Epithelial cell of esophagus (primary cell): ENCODE measurements around the gene ACAD11.

ENCODE experiments used
- DNase-seq: peaks from one replicate; pipeline ENCODE4 v3.0.0; 2010; ENCODE audit warnings: low read depth
- H3K4me3 ChIP-seq: 2 replicates; pipeline ENCODE4 v1.5.1; 2011; ENCODE audit warnings: mild to moderate bottlenecking, low read length, control low read depth
- TF ChIP-seq, protein P1 (sequence below): IDR thresholded peaks from 2 replicates; pipeline ENCODE4 v1.5.1; 2011; ENCODE audit warnings: low read depth, mild to moderate bottlenecking, low read length, control low read depth, inconsistent platforms; ENCODE audit not compliant: insufficient read depth; ENCODE audit errors: missing control alignments

ACAD11 gene

GRCh38 chr3:132595014-132595413, 64.6 kb downstream of the ACAD11 start:
- TF ChIP-seq, protein P1, sequence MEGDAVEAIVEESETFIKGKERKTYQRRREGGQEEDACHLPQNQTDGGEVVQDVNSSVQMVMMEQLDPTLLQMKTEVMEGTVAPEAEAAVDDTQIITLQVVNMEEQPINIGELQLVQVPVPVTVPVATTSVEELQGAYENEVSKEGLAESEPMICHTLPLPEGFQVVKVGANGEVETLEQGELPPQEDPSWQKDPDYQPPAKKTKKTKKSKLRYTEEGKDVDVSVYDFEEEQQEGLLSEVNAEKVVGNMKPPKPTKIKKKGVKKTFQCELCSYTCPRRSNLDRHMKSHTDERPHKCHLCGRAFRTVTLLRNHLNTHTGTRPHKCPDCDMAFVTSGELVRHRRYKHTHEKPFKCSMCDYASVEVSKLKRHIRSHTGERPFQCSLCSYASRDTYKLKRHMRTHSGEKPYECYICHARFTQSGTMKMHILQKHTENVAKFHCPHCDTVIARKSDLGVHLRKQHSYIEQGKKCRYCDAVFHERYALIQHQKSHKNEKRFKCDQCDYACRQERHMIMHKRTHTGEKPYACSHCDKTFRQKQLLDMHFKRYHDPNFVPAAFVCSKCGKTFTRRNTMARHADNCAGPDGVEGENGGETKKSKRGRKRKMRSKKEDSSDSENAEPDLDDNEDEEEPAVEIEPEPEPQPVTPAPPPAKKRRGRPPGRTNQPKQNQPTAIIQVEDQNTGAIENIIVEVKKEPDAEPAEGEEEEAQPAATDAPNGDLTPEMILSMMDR = no peak
- peak; percentile 85 for DNase-seq
- H3K4me3 ChIP-seq = no peak overlapping the region

DNA sequence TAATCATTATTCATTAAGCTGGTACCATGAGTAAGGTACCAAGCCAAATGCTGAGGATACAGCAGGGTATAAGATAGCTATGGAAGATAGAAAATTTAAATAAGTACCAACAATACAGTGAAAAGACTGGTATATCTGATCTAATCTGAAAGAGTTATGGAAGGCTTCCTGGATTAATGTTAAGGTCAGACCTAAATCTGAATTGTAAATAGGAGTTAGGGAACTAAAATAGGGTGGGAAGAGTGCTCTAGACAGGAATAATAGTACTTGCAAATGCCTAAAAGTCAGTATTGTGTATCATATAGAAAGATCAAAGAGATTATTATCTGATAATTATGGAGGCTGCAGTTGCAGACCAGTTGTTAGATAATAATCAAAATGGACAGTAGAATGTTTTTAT, 65.1 kb downstream of the ACAD11 start:
- H3K4me3 ChIP-seq = no peak overlapping the region
- TF ChIP-seq, protein P1 = no peak
- DNase-seq = no peak

DNA sequence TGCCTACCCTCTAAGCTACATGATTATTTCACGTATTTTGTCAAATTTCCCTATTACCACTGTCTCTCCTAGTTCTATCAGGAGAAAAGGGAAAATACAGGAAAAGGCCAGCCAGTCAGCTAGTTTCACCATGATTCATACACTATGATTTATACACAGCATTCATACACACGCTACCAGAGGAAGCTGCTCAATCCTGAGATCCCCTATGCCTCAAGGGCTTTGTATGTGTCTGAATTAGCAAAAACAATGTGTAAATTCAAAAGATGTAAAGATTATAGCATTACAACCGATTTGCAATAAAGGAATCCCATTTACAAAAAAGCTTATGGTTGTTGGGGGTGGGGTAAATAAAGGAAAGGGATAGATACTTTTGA, 65.7 kb downstream of the ACAD11 start:
- TF ChIP-seq, protein P1 = no peak
- peak; percentile 90 for DNase-seq
- no peak overlapping the region for H3K4me3 ChIP-seq

GRCh38 chr3:132593241-132593946, 66.2 kb downstream of the ACAD11 start:
- TF ChIP-seq, protein P1 = no peak
- H3K4me3 ChIP-seq = no peak overlapping the region
- no peak for DNase-seq

DNA sequence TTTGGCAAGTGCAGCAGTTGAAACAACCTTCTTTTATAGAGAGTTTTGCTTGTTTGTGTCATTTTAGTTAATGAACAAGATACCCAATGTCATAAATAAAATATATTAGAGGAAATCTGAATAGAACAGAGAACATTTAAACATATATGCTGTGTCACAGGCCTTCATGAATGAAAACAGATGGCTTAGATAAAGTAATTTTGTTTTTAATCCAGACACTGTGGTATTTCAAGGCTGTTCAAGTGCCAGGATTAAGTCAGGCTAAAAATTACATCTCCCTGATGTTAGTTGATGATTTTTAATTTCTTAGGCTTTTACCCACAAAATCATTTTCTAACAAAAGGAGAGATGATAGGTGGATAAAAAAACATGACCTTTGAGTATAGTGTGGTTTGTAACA, 67.4 kb downstream of the ACAD11 start:
- TF ChIP-seq, protein P1 = no peak
- no peak for DNase-seq
- no peak overlapping the region for H3K4me3 ChIP-seq

GRCh38 chr3:132587401-132587800, 72.2 kb downstream of the ACAD11 start:
- no peak overlapping the region for H3K4me3 ChIP-seq
- TF ChIP-seq, protein P1 = no peak
- DNase-seq = peak; percentile 18

DNA sequence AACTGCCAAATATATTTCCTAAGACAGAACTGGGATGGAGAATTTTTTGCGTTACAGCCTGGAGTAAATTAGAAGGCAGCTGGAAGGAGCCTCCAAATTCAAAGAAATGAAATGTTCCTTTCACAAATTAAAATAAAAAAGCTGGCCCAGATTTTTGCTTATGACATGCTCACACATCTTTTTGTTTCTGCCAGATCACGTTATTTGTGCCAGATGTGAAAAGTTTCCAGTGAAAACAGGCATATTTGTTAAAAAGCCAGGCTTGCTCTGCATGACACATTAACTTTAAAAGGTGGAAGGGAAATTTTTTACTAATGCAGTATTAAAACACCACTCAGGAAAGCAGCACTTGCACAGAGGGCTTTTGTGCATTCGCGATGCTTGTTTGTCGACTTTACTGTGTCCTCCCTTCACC, 85.8 kb downstream of the ACAD11 start:
- DNase-seq = no peak

More for the DNA sequence above, 85.8 kb downstream of the ACAD11 start:
- no peak overlapping the region for H3K4me3 ChIP-seq
- TF ChIP-seq, protein P1 = no peak
